Neural progenitor cell (in vitro differentiated cells): ENCODE measurements around the gene PLEKHA1. TPM values are rescaled to one million over a fixed set of nuclear protein-coding genes. Genes with fewer than 3 reads are reported as not detected.

ENCODE experiments used
- DNase-seq: peaks from one replicate; pipeline ENCODE4 v3.0.0-alpha.2; 2016; ENCODE audit warnings: low spot score
- H2AFZ ChIP-seq: fragments of 200-600 bp; sonication (generic); replicated peaks from 2 replicates; pipeline ENCODE4 v1.6.1; 2016; ENCODE audit warnings: antibody characterized with exemption
- H3F3A ChIP-seq: fragments of 200-600 bp; sonication (generic); 2 replicates; pipeline ENCODE4 v1.6.1; 2016; ENCODE audit warnings: antibody characterized with exemption, low read depth
- H3K27ac ChIP-seq: fragments of 200-600 bp; sonication (generic); 2 replicates; pipeline ENCODE4 v1.5.1; 2016; ENCODE audit warnings: mild to moderate bottlenecking
- H3K27me3 ChIP-seq: fragments of 200-600 bp; sonication (generic); 2 replicates; pipeline ENCODE4 v1.6.1; 2016; ENCODE audit warnings: mild to moderate bottlenecking, moderate library complexity
- H3K36me3 ChIP-seq: fragments of 200-600 bp; sonication (generic); 2 replicates; pipeline ENCODE4 v1.5.1; 2016
- H3K4me1 ChIP-seq: fragments of 200-600 bp; sonication (generic); 2 replicates; pipeline ENCODE4 v1.6.1; 2016; ENCODE audit warnings: mixed run types
- H3K4me2 ChIP-seq: fragments of 200-600 bp; sonication (generic); 2 replicates; pipeline ENCODE4 v1.6.1; 2016
- H3K4me3 ChIP-seq: fragments of 200-600 bp; sonication (generic); 2 replicates; pipeline ENCODE4 v1.5.1; 2016
- H3K79me2 ChIP-seq: fragments of 200-600 bp; sonication (generic); 2 replicates; pipeline ENCODE4 v1.6.1; 2016; ENCODE audit warnings: low read depth
- H3K9ac ChIP-seq: fragments of 200-600 bp; sonication (generic); 2 replicates; pipeline ENCODE4 v1.6.1; 2016
- H3K9me3 ChIP-seq: fragments of 200-600 bp; sonication (generic); 2 replicates; pipeline ENCODE4 v1.5.1; 2016; ENCODE audit warnings: low read depth
- H4K20me1 ChIP-seq: fragments of 200-600 bp; sonication (generic); 2 replicates; pipeline ENCODE4 v1.6.1; 2016; ENCODE audit warnings: low read depth
- H3K27ac Mint-ChIP-seq: 3 replicates; pipeline ENCODE4 v1.8.0; 2021; ENCODE audit warnings: mixed read lengths
- H3K27me3 Mint-ChIP-seq: 2 replicates; pipeline ENCODE4 v1.8.0; 2022; ENCODE audit warnings: low read depth, mild to moderate bottlenecking, inconsistent platforms, moderate library complexity, mixed read lengths; ENCODE audit not compliant: insufficient read depth
- H3K36me3 Mint-ChIP-seq: 3 replicates; pipeline ENCODE4 v1.8.0; 2021; ENCODE audit warnings: mixed read lengths
- H3K4me1 Mint-ChIP-seq: 3 replicates; pipeline ENCODE4 v1.8.0; 2021; ENCODE audit warnings: mixed read lengths
- H3K4me3 Mint-ChIP-seq: 3 replicates; pipeline ENCODE4 v1.8.0; 2021; ENCODE audit warnings: mild to moderate bottlenecking, moderate library complexity, mixed read lengths
- H3K9me3 Mint-ChIP-seq: 3 replicates; pipeline ENCODE4 v1.8.0; 2020; ENCODE audit warnings: mixed read lengths
- EZH2 ChIP-seq: fragments of 200-600 bp; sonication (generic); IDR thresholded peaks from 2 replicates; pipeline ENCODE4 v1.6.1; 2017; ENCODE audit warnings: antibody characterized with exemption, mild to moderate bottlenecking, moderate library complexity
- EZH2phosphoT487 ChIP-seq: fragments of 200-600 bp; sonication (generic); IDR thresholded peaks from 2 replicates; pipeline ENCODE4 v1.6.1; 2017; ENCODE audit warnings: antibody characterized with exemption
- total RNA-seq: library from RNA; depleted of rRNA; stranded (reverse); fragments of >200 nt; gene quantifications from 2 replicates; pipeline ENCODE4 v1.2.3, GENCODE V29; 2015; ENCODE audit warnings: low replicate concordance
- TF ChIP-seq, protein P1 (sequence below): fragments of 200-600 bp; sonication (generic); IDR thresholded peaks from 2 replicates; pipeline ENCODE4 v1.5.1; 2017; ENCODE audit warnings: antibody characterized with exemption, mild to moderate bottlenecking

PLEKHA1 gene
- total RNA-seq, 1 donor from 2014 or later, result 79.1 TPM

DNA sequence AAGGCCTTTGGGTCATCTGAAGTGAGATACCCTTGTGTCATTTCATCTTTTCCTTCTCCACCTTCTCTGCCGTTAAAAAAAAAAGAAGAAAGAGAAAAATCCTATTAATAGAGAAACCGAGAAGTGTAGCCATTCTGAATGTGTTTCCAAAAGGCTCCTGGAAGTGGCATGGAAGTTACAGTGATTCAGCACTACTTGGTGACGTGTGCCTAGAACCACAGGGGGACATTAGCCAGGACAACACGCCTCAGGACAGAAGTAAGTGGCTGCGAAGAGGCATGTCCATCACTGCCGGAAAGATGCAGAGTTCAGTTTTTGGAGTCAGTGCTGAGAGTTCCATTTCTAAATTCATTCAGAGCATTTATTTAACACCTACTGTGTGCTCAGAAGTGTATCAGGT, 93.2 kb downstream of the PLEKHA1 start:
- Mint-ChIP-seq H3K9me3 (no peaks in the 10 kb centered on the region), H3K4me1 (peaks cover 7% of the 10 kb centered on the region), H3K4me3 (no peak overlapping the region), H3K27ac (no peak overlapping the region), H3K27me3 (peaks cover 23% of the 10 kb centered on the region), H3K36me3 (peaks cover 4% of the 10 kb centered on the region)
- no peaks in the 10 kb centered on the region for H3K79me2 ChIP-seq
- no peak overlapping the region for H3K4me2 ChIP-seq
- H3K9me3 ChIP-seq, result no peaks in the 10 kb centered on the region
- peaks cover 3% of the 10 kb centered on the region for H3K4me1 ChIP-seq
- H3K27me3 ChIP-seq, result peaks cover 47% of the 10 kb centered on the region
- TF ChIP-seq EZH2phosphoT487 (no peak), EZH2 (no peak)
- TF ChIP-seq, protein P1, sequence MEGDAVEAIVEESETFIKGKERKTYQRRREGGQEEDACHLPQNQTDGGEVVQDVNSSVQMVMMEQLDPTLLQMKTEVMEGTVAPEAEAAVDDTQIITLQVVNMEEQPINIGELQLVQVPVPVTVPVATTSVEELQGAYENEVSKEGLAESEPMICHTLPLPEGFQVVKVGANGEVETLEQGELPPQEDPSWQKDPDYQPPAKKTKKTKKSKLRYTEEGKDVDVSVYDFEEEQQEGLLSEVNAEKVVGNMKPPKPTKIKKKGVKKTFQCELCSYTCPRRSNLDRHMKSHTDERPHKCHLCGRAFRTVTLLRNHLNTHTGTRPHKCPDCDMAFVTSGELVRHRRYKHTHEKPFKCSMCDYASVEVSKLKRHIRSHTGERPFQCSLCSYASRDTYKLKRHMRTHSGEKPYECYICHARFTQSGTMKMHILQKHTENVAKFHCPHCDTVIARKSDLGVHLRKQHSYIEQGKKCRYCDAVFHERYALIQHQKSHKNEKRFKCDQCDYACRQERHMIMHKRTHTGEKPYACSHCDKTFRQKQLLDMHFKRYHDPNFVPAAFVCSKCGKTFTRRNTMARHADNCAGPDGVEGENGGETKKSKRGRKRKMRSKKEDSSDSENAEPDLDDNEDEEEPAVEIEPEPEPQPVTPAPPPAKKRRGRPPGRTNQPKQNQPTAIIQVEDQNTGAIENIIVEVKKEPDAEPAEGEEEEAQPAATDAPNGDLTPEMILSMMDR, result no peak
- peaks cover 11% of the 10 kb centered on the region for H4K20me1 ChIP-seq
- H3K36me3 ChIP-seq, result no peaks in the 10 kb centered on the region
- no peaks in the 10 kb centered on the region for H3F3A ChIP-seq
- H3K4me3 ChIP-seq, result no peak overlapping the region
- no peak overlapping the region for H2AFZ ChIP-seq
- H3K9ac ChIP-seq, result no peak overlapping the region
- DNase-seq, result no peak
- H3K27ac ChIP-seq, result no peak overlapping the region

DNA sequence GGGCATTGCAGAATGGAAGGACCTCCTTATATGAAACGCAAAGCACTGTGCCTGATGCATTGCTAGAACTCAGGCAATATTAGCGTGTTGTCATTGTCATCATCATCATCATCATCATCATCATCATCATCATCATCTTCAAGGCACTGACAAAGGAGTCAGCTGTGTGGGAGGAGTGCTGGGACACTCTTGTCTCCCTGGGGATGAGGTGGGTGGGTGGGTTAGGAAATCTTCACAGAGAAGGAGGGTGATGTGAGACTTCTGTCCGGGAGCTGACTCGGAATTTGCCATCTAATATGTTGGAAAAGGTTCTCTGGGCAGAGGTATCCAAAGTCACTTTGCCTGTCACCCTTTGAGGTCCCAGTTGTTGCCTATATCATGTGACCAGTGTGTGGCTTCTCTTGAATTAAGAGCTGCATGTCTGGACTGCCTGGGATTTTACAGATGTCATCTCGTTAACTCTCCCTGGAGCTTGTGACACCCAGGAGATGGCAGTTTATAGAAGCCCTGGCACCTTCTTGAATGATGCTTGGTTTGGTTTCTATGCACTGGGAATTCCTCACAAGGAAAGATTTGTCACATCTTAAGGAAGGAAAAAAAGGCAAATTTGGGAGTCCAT, 93.9 kb downstream of the PLEKHA1 start:
- no peak overlapping the region for H3K9ac ChIP-seq
- no peaks in the 10 kb centered on the region for H3K9me3 Mint-ChIP-seq
- H3K9me3 ChIP-seq, result no peaks in the 10 kb centered on the region
- H3K27ac ChIP-seq, result no peak overlapping the region
- H3K4me3 Mint-ChIP-seq, result no peak overlapping the region
- no peaks in the 10 kb centered on the region for H3K79me2 ChIP-seq
- no peaks in the 10 kb centered on the region for H3K4me1 ChIP-seq
- no peak overlapping the region for H3K4me3 ChIP-seq
- peaks cover 9% of the 10 kb centered on the region for H4K20me1 ChIP-seq
- H3K27me3 ChIP-seq, result peaks cover 40% of the 10 kb centered on the region
- no peak overlapping the region for H3K4me2 ChIP-seq
- H3K36me3 Mint-ChIP-seq, result peaks cover 2% of the 10 kb centered on the region
- H3K36me3 ChIP-seq, result no peaks in the 10 kb centered on the region
- no peak for DNase-seq
- H3K27ac Mint-ChIP-seq, result no peak overlapping the region
- TF ChIP-seq, protein P1, result no peak
- no peak for TF ChIP-seq EZH2
- TF ChIP-seq EZH2phosphoT487, result no peak
- H3K27me3 Mint-ChIP-seq, result peaks cover 16% of the 10 kb centered on the region
- no peaks in the 10 kb centered on the region for H3F3A ChIP-seq
- H3K4me1 Mint-ChIP-seq, result peaks cover 2% of the 10 kb centered on the region
- H2AFZ ChIP-seq, result no peak overlapping the region

DNA sequence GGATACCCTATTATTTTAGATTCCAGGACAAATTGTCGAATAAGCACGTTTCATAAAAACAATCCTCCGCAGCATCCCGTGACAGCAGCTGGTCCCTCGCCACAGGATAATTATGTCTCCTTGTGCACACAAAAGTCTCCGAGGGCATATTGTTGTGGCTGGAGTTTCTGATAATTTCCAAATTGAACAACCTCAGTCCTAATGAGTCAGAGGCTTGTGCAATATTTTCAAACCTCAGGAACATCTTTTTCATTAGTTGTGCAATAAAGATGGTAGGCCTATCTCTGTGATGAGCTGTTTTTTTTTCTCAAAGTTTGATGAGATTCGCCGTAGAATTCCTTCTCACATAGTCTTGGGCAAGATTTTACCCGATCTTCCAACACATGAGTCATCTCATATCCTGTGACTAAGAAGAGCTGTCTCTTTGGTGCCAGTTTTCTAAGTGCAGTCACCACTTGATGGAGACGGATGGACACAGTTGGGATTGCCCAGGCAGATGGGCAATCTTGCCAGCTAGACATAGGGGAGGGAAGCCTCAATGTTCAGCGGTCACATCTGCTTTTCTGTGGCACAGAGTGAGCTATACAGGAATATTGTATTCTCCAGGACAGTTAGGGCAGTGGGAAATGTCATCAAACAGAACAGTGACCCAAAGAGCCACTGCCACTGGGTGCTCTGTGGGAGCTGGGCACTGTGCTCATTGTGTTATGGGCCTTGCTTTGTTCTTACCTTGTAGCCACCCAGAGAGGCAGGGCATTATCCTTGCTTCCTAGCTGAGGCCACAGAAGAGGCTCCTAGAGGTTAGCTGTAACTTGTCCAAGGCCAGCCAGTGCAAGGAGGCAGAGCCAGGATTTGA, 94.6 kb downstream of the PLEKHA1 start:
- no peak overlapping the region for H2AFZ ChIP-seq
- no peak overlapping the region for H3K9ac ChIP-seq
- no peak overlapping the region for H3K4me2 ChIP-seq
- no peak overlapping the region for H3K27ac Mint-ChIP-seq
- H3K9me3 Mint-ChIP-seq, result no peaks in the 10 kb centered on the region
- H3K27ac ChIP-seq, result no peak overlapping the region
- H3K4me1 ChIP-seq, result no peaks in the 10 kb centered on the region
- peaks cover 2% of the 10 kb centered on the region for H4K20me1 ChIP-seq
- no peak overlapping the region for H3K4me3 ChIP-seq
- peaks cover 7% of the 10 kb centered on the region for H3K4me1 Mint-ChIP-seq
- peaks cover 32% of the 10 kb centered on the region for H3K27me3 ChIP-seq
- no peaks in the 10 kb centered on the region for H3K79me2 ChIP-seq
- H3K9me3 ChIP-seq, result no peaks in the 10 kb centered on the region
- no peaks in the 10 kb centered on the region for H3F3A ChIP-seq
- H3K36me3 ChIP-seq, result no peaks in the 10 kb centered on the region
- no peak for DNase-seq
- TF ChIP-seq, protein P1, result no peak
- TF ChIP-seq EZH2phosphoT487 (no peak), EZH2 (no peak)
- no peaks in the 10 kb centered on the region for H3K36me3 Mint-ChIP-seq
- H3K27me3 Mint-ChIP-seq, result peaks cover 11% of the 10 kb centered on the region
- H3K4me3 Mint-ChIP-seq, result no peak overlapping the region
